GM12873 (cell line): Measurements from ENCODE around the gene LRP2.

Experiments
- CTCF ChIP-seq: IDR thresholded peaks from 2 replicates; pipeline ENCODE4 v1.5.1; 2012; ENCODE audit warnings: low read depth, mild to moderate bottlenecking, moderate library complexity, low read length, control low read depth; ENCODE audit not compliant: insufficient read depth; ENCODE audit errors: missing control alignments

Gene LRP2

GRCh38 chr2:169160926-169161481, 201.3 kb downstream of the LRP2 start:
- no peak for TF ChIP-seq CTCF

- TF ChIP-seq CTCF = no peak
These were observed 202.6 kb downstream of the LRP2 start for GRCh38 chr2:169159686-169160085.

- TF ChIP-seq CTCF = no peak
These were observed 203.5 kb downstream of the LRP2 start for GRCh38 chr2:169158874-169159273.

- TF ChIP-seq CTCF = no peak
These were observed 216.1 kb downstream of the LRP2 start for GRCh38 chr2:169146220-169146619.

GRCh38 chr2:169143998-169144397, 218.3 kb downstream of the LRP2 start:
- TF ChIP-seq CTCF = no peak

GRCh38 chr2:169141713-169142352, 220.5 kb downstream of the LRP2 start:
- TF ChIP-seq CTCF = peak; percentile 93

- no peak for TF ChIP-seq CTCF
These were observed 222.2 kb downstream of the LRP2 start for GRCh38 chr2:169139993-169140767.
